Fibroblast of the conjunctiva (primary cell): ENCODE data around the gene SUN1.
"Not testable (repeated sequence)": the region's sequence is repeated elsewhere in the genome, so short reads cannot be mapped to it uniquely, and the experiment has no call there.

ENCODE experiments used
- DNase-seq: peaks from one replicate; pipeline ENCODE4 v3.0.0-alpha.2; 2010; ENCODE audit warnings: low read depth

The SUN1 gene

GRCh38 chr7:907158-907980 lies 75.1 kb downstream of the SUN1 start:
- DNase-seq, result no peak

DNA sequence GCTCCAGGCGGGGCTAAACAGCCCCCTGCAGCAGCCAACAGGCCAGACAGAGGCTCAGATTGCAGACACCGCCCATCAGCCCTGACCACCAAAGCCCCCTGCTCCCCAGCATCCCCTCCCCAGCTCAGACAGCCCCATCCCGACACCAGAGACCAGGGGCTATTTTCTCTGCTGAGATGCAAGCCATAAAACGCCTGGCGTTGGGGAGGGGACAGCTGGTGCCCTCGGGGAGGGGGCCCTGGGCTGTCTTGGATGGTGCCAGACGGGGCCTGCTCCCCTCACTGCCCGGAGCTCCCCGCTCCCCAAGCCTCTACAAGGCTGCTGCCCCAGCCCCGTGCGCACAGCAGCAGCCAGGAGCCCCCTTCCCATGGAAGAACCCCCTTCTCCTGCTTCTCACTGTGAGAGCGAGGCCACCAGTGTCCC lies 75.9 kb downstream of the SUN1 start:
- DNase-seq, result no peak

DNA sequence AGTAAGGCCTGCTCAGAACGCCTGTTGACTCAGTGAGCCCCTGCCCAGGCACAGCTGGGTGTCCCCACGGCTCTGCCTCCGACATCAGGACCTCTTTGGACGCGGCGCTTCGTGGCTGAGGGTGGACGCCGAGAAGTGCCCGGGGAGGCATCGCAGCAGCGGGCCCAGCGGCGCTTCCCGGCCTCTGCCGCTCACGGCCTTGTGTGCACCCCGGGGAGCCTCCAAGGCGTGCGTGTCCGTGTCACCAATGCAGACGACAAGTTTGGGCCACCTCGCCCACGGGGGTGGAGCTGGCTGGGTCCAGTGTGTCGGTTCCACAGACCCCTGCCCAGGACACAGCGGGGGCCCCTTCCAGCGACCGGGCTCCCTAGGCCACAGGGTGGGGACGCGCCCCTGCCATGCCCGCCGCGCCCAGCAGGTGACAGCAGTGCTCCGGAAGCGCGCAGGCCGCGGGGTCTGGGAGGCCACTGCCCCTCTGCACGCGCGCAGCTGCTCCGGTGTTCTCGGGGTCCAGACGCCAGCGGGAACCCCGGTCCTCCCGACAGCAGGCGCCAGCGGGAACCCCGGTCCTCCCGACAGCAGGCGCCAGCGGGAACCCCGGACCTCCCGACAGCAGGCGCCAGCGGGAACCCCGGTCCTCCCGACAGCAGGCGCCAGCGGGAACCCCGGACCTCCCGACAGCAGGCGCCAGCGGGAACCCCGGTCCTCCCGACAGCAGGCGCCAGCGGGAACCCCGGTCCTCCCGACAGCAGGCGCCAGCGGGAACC lies 76.5 kb downstream of the SUN1 start:
- DNase-seq, result not testable (repeated sequence)

- DNase-seq, result no peak
These were observed 77.4 kb downstream of the SUN1 start for GRCh38 chr7:909358-910329.

DNA sequence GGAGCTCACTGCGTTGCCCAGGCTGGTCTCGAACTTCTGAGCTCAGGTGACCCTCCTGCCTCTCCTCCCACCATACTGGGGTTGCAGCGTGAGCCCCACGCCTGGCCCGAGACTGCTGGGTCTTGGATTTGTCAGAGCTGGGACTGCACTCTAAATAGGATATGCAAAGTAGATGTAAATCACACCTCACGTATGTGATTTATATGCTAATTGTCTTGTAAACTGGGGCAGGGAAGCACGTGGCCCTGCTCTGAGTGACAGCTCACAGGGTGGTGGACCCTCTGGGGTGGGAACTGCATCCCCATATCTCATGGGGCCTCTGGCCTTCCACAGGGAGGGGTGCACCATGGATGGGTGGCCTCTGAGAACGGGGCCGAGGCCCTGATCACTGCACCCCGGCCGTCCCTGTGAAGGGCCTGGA lies 78.2 kb downstream of the SUN1 start:
- no peak for DNase-seq

DNA sequence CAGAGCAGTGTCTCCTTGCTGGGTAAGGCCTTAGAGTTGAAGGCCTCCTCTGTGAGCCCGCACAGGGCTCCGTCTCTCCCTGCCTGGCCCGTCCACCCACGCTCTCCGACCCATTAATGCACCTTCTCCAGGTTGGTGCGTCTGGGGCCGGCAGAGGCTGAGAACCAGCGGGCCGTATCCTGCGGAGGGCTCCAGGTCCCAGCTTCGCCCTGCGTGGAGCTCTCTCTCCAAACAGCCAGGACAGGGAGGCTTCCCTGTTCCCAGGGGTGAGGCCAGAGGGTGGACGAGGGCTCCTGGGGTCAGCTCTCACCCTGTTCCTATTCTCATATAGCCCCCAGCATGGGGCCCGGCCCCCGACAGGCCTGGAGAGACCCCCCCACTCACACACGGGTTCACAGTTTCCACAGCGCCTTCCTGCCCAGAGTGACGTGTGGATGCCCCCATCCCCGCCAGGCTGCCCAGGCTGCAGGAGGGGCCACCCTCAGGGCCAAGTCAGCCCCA lies 78.7 kb downstream of the SUN1 start:
- DNase-seq, result no peak

GRCh38 chr7:911791-912480 lies 79.7 kb downstream of the SUN1 start:
- no peak for DNase-seq

- no peak for DNase-seq
These were observed 81.7 kb downstream of the SUN1 start for GRCh38 chr7:913736-914520.

- no peak for DNase-seq
These were observed 82.4 kb downstream of the SUN1 start for GRCh38 chr7:914521-915194.

DNA sequence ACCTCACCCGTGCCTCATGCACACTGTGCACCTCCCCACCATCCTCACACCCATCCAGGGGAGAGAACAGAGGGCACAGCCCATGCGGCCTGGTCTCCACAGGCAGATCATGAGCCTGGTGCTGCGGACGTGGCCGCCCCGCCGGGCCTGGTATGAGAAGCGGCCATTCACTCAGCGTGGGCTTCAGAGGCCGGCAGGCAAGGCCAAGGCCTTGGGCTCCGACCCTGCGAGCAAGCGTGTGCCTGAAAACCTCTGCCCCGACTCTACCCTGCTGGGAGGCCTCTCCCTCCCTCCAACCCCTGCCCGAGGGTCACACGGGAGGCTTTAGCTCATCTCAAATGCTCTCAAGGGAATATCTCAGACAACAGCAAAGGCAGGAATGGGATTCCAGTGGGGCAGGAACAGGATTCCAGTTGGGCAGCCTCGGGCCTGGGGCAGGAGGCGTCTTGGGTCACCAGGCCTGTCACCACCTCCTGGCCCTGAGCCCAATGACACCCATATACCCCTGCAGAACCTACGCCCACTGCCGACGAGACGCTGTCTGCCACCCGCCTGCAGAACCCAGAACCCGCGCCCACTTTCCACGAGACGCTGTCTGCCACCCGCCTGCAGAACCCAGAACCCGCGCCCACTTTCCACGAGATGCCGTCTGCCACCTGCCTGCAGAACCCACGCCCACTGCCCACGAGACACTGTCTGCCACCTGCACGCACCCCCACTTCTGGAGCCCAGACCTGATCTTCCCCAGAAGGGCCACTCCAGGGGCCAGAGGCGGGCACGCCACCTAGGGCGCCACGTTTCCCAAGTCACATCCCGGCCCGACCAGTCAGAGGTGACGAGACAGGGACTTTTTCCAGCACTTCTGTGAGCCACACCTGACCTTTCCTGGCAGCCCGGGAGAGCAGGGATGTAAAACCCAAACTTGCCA lies 83.3 kb downstream of the SUN1 start:
- no peak for DNase-seq

DNA sequence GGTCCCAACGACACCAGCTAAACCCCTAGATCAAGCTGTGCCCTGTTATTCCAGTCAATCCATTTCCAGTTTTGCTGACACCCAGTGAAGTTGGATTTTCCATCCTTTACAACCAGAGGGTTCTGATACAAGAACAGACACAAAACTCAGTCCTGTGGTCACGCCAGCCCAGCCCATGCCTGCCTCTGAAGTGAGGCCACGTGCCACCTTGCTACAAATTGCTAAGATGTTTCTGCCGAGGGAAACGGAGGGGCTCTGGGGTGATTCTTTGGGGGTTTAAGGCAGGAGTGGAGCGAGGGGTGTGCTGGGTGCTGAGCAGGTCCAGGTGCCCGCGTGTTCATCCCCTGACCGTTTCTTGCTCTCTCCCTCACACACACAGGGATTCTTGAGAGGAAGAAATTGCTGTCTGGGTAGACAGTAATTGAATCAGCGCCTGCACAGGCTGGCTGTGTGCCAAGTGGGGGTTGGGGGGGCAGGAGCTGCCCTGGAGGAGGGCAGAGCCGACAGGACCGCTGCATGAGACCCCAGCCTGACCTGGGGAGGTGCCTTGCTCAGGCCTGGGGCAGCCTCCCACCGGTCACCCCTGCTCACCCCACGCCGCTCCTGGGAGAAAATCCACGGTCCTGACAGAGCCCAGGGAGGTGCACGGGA lies 84.1 kb downstream of the SUN1 start:
- no peak for DNase-seq

DNA sequence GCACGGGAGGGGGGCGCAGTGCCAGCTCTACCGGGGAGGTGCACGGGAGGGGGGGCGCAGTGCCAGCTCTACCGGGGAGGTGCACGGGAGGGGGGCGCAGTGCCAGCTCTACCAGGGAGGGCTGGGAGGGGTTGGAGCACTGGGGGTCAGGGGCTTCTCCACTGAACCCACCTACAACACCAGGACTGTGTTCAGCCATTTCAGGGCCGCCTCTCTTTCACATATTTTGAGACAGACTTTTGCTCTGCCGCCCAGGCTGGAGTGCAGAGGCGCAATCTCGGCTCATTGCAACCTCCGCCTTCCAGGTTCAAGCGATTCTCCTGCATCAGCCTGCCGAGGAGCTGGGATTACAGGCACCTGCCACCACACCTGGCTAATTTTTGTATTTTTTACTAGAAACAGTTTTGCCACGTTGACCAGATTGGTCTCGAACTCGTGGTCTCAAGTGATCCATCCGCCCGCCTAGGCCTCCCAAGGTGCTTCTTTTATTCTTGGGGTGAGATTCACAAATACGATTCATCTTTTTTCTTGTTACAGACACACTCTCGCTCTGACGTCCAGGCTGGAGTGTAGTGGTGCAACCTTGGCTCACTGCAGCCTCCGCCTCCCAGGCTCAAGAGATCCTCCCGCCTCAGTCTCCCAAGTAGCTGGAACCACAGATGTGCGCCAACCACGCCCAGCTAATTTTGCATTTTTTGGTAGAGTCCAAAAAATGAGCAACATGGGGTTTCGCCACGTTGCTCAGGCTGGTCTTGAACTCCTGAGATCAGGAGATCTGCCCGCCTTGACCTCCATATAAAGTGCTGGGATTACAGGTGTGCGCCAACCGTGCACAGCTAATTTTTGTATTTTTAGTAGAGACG lies 85.2 kb downstream of the SUN1 start:
- DNase-seq, result no peak

GRCh38 chr7:918118-918425 lies 85.8 kb downstream of the SUN1 start:
- no peak for DNase-seq

- no peak for DNase-seq
These were observed 86.3 kb downstream of the SUN1 start for GRCh38 chr7:918441-919113.

GRCh38 chr7:919114-919442 lies 86.8 kb downstream of the SUN1 start:
- DNase-seq, result no peak

GRCh38 chr7:919924-920341 lies 87.7 kb downstream of the SUN1 start:
- no peak for DNase-seq
